ENCODE data around the gene AGO4. TPM values are rescaled to one million over a fixed set of nuclear protein-coding genes. Genes with fewer than 3 reads are reported as not detected.

Gene AGO4
- total and polyA plus RNA-seq, 2 of the 4 experiments (the other 2 are of a cell fraction): 8.2 to 9.2 TPM

- dilution Hi-C loops (cut with HindIII; ENCODE audit: low sequenced_read_pairs, unreplicated experiment): no loop called here
Measured at GRCh38 chr1:35773711-35774110, 34.1 kb upstream of the AGO4 start.

More at GRCh38 chr1:35773711-35774110, 34.1 kb upstream of the AGO4 start:
- CTCF ChIA-PET: no interaction called here
- H4K8ac ChIP-seq (ENCODE audit: low read depth in 2 of 2, low read length in 2 of 2): no peak overlapping the region
- H3K14ac ChIP-seq (replicated peaks; ENCODE audit: low read depth, low read length): no peak overlapping the region
- no peak overlapping the region for H3K9ac ChIP-seq (ENCODE audit: low read depth, low read length)
- intact Hi-C loops (cut with micrococcal nuclease) (loop anchor here (1.0 to 5.0 kb wide), 4 partner anchors 46 to 571 kb away; no protein-coding TSS in a partner anchor), in situ Hi-C loops (cut with MboI; ENCODE audit: low sequenced_read_pairs) (loop anchor here (5.0 kb wide), 1 partner anchor 201 kb away; the partner anchor contains the start of gene TFAP2E)
- no peaks in the 10 kb centered on the region for H3K9me1 ChIP-seq (ENCODE audit: insufficient read depth, low read length)
- no peak overlapping the region for H3K56ac ChIP-seq (ENCODE audit: extremely low read depth, insufficient read depth, low read length)
- DNase-seq: no peak
- no peak overlapping the region for H3K4me3 ChIP-seq (ENCODE audit: insufficient read depth, low read depth, low read length)
- no peak overlapping the region for H2AFZ ChIP-seq (replicated peaks; ENCODE audit: low read length, poor library complexity)
- no peak overlapping the region for H3K4me2 ChIP-seq (ENCODE audit: low read depth, low read length)
- H3K4me1 ChIP-seq (ENCODE audit: control insufficient read depth, insufficient read depth, low read length): no peaks in the 10 kb centered on the region
- H3K18ac ChIP-seq (ENCODE audit: low read depth, low read length): no peak overlapping the region
- no peaks in the 10 kb centered on the region; the same call in 1 of the 2 replicates for H4K20me1 ChIP-seq (ENCODE audit: insufficient read depth, low read length)
- H3K79me1 ChIP-seq (ENCODE audit: low read depth in 1 of 2, low read length in 2 of 2): peaks cover 0 to 4% of the 10 kb centered on the region in 2 experiments; a peak in 3 of 4 replicates
- no peak overlapping the region for H2AK5ac ChIP-seq (ENCODE audit: low read depth, low read length)
- no peaks in the 10 kb centered on the region for H3K27me3 ChIP-seq (ENCODE audit: control insufficient read depth, insufficient read depth, low read length)
- no peak overlapping the region for H2BK20ac ChIP-seq (ENCODE audit: low read depth, low read length)
- no peak overlapping the region for H4K91ac ChIP-seq (ENCODE audit: insufficient read depth, low read depth, low read length)
- H3K23ac ChIP-seq (ENCODE audit: low read depth, low read length): no peak overlapping the region
- no peaks in the 10 kb centered on the region for H3K36me3 ChIP-seq (ENCODE audit: control insufficient read depth, insufficient read depth, low read length)
- no peak overlapping the region for H4K5ac ChIP-seq (ENCODE audit: low read depth, low read length)
- H2BK120ac ChIP-seq (ENCODE audit: low read depth, low read length): no peak overlapping the region
- no peak overlapping the region for H2AK9ac ChIP-seq (replicated peaks; ENCODE audit: low read depth, low read length, poor library complexity)
- H3K9me3 ChIP-seq (ENCODE audit: control insufficient read depth, insufficient read depth, low read length): no peaks in the 10 kb centered on the region
- H2BK15ac ChIP-seq (ENCODE audit: low read depth, low read length): no peak overlapping the region
- no peak overlapping the region for H3K27ac ChIP-seq (ENCODE audit: insufficient read depth, low read length)
- ATAC-seq (ENCODE audit: low read depth): no peak
- no peak for TF ChIP-seq RCOR1 (IDR thresholded peaks at IDR 0.05; ENCODE audit: insufficient replicate concordance, low read length)
- no peak for TF ChIP-seq NFE2L2 (IDR thresholded peaks at IDR 0.05; ENCODE audit: low read depth, low read length)
- TF ChIP-seq MAFK (IDR thresholded peaks at IDR 0.05; ENCODE audit: low read depth, low read length): no peak
- TF ChIP-seq MXI1 (IDR thresholded peaks at IDR 0.05; ENCODE audit: borderline replicate concordance, low read depth, low read length): no peak
- TF ChIP-seq RAD21 (IDR thresholded peaks at IDR 0.05; ENCODE audit: low read length): no peak
- no peak for TF ChIP-seq RFX5 (IDR thresholded peaks at IDR 0.05; ENCODE audit: low read depth, low read length)
- TF ChIP-seq SMC3 (IDR thresholded peaks at IDR 0.05; ENCODE audit: low read depth, low read length): no peak
- no peak for TF ChIP-seq CHD1 (IDR thresholded peaks at IDR 0.05; ENCODE audit: low read depth, low read length)
- TF ChIP-seq CEBPB (IDR thresholded peaks at IDR 0.05; ENCODE audit: low read depth, low read length): no peak
- no peak for TF ChIP-seq CTCF (conservative IDR thresholded peaks at IDR 0.05; ENCODE audit: low read depth, low read length)
- TF ChIP-seq POLR2A (IDR thresholded peaks at IDR 0.05; ENCODE audit: low read depth, low read length): no peak
- POLR2A ChIA-PET (ENCODE audit: unreplicated experiment): no interaction called here
- no peak overlapping the region for H2BK5ac ChIP-seq (ENCODE audit: low read depth, low read length, poor library complexity, severe bottlenecking)
- no peak overlapping the region for H3K4ac ChIP-seq (ENCODE audit: low read depth, low read length)
- no TSS peak for BruUV-seq (replicated peaks)

Measured in IMR-90 (cell line).